HG03039 (cell line): Measurements from ENCODE around the gene FAM180A.

ENCODE experiments used
- ATAC-seq: cut with Tn5 transposase; IDR thresholded peaks from one replicate; pipeline ENCODE4 v1.9.1; 2021; ENCODE audit warnings: mild to moderate bottlenecking, moderate library complexity; ENCODE audit not compliant: unreplicated experiment

The FAM180A gene

DNA sequence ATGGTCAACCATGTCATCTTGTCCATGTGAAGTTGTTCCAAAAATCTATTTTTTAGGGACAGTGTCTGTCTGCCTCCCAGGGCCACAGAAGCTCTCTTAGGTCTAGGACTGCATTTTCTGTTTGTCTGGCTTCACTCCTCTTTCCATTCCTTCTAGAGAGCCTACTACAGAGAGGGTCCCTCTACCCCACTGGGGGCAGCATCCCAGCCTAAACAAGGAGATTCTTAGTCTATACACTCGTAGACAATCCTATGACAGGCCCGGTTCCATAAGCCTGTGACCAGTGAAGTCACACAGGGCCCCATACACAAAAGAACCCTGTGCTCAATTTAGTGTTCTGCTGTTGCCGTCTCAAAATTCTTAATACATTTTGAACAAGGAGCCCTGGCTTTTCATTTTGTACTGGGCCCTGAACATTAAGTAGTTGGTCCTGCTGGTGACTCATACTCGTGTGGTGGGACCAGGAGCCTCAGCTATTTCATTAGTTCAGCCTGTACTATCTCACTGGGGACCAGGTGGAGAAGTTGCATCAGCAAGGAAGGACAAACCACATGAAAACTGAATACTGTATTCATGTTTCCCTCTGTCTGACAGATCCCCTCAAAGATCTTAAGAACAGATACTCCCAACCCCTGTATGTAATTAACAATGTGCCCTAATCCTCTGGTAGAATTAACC lies 23.5 kb upstream of the FAM180A start:
- ATAC-seq = no peak

DNA sequence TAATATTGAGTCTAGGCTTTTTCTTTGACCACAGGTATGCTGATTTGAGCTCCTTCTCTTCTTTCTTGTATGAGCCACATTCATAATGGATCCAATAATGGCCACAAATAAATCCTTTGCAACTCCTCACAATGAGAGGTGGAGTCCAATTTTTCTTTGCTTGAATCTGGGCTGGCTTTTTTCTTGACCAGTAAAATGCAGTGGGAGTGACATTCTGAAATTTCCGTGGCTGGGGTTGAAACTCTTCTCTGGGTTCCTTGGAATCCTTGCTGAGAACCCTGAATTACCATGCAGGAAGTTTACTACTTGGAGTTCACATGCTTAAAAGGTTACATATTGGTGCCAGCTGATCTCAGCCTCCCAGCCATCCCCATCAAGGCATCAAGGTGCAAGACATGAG lies 22.4 kb upstream of the FAM180A start:
- ATAC-seq = no peak

DNA sequence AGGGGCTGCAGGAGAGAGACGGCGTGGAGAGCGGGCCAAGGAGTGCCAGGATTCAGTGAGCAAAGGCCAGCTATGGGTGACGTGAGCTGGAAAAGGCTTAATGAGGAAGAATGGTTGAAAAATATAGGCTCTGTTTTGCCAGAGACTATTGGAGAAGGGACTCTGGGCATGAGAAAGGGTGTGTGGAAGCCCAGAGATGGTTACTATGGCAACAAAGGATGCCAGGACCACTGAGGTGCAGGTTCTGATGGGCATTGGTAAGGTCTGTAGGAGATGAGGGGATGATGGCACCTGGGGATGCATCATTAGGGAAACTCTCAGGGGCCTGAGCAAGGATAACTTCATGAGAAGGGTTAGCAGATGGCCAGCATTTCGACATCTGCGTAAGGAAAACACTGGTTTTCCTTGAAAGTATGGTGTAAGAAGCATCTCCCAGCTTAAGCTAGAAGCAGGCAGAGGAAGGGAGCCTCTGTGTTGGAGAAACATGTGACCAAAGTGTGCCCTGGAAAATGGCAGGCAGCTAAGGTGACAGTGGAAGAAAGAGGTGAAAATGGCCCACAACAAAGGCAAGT lies 21.6 kb upstream of the FAM180A start:
- ATAC-seq = no peak

DNA sequence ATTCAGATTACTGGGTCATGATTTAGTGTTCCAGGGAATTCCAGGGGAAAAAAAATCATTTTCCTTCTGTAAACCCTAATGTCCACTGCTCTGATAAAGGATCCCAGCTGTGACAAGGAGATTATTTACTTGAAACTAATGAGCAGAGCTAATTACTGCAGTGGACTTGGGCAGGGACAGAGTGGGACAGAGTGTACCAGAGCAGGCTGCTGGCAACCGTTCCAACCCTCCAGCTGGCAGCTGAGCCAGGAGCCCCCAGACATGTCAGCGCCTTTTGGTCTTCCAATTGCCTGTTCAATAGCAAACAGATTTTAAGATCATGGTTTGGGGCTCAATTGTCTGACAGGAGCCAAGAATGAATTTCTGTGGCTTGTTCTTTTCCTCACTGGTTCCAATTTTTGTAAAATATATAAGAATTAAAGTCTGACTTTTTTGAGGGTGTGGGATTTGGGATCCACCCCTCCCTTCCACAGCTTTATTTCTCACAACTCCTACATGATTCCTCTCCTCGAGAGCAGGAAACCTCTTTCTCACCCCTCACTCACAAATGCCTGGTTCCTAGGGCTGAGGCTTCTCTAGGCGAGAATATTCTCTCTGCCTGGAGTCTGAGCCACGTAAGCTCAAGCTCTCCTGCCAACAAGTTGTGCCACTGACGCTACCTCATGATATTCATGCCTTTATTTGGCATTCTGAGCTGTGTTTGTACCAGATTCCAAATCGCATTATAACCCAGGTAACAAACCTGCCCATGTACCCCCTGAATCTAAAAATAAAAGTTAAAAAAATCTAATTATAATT lies 20.6 kb upstream of the FAM180A start:
- ATAC-seq = no peak

GRCh38 chr7:135768467-135768866 lies 19.9 kb upstream of the FAM180A start:
- ATAC-seq = no peak

DNA sequence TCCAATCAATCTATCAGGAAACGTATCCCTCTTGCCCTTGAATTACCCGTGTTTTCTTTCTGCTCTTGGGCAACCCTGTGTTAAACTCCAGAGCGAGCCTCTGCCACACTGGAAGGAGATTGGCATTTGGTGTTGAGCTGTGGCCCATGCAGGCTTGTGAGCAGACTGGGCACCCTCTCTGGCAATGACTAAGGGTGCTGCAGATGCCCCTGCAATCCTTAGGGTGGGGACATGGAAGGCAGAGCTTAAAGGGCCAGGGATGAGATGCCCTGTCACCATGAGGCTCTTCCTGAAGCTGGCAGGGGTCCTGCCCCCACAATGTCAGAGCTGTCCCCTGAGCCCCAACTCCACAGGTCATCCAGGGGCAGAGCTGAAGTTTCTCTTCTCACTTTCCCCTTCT lies 19.5 kb upstream of the FAM180A start:
- no peak for ATAC-seq

DNA sequence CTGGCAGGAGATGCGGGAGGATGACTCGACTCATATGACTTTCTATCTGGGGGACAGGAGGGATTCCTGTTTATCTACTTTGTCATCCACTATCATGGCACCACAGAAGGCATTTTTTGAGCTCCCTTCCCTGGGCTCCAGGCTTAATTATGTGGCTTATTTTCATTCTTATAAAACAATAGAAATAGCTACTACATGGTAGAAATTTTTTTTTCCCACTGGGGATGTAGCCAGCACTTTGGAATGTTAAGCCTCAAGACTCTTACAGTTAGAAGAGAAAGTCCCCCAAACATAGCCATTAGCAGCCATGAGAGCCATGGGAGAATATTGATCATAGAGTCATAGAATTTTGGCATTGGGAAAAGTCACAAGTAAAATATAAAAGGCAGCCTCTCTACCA lies 14.6 kb upstream of the FAM180A start:
- ATAC-seq = no peak

DNA sequence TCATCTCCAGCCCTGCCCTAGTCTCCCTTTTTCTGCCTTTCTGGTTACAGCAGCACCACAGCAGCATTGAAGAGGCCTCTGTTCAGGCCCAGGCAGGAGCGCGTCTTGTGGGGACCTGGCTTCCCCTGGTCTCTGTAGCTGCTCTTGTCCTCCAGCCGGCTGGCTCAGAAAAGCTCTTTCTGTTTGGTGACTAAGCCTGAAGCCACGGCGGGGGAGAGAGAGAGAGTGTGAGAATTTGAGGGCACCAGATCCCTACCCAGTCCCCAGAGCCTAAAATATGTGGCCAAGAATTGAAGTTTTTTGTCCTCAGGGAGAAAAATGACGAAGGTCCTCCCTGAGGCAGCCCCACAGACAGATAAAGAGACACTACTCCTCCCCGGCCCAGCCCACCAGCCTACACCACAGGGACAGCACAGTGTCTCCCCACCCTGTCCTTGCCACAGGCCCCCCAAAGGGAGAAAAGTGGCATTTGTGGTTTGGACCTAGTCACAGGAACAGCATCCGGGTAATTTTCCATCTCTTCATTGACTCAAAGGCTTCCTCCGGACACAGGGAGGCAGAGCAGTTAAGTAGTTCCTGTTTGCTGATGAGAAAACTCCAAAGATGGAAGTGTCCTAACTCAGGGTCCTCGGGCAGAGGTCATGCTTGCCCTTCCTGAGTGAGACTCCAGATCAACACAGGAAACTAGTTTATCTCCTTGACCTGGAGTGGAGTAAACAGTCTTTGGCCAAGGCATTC lies 13.3 kb upstream of the FAM180A start:
- ATAC-seq = no peak

- ATAC-seq = no peak
These were observed 10.9 kb upstream of the FAM180A start for GRCh38 chr7:135759532-135759931.

DNA sequence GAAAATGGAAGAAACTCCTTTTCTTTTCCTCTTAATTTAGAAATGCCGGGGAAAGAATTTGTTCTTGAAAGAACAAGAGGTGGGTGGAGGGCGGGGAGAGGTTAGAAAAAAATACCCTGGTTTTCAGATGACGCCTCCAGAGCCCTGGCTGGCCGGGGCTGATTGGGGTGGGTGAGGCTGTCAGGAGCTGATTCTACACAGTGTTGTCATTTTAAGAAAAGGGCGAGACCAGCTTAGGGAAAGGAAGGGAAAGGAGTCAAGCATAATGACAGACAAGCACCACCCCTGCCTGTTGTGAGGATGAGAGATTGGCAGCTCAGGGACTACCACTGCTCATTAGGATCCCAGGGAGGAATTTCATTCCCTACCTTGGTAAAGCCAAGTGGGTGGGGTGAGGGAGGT lies 9.9 kb upstream of the FAM180A start:
- ATAC-seq = no peak

GRCh38 chr7:135757719-135758411 lies 9.3 kb upstream of the FAM180A start:
- ATAC-seq = no peak

DNA sequence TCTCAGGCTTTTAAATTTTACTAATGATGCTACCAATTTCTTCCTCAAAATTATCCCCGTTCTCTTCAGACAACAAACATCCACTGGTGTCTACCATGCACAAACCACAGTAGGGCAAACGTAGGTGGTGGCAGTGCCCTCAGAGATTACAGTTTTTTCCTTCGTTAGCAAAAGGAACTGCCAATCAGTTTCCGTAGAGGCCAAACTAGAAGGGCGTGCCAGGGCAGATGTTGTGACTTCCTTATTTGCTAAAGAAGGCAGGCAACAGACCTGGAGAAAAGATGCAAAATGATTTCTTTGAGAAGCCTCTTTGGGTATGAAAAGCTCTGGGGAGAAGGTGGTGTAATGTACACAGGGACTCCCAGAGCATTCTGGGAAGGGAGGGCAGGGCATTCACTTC lies 7.6 kb upstream of the FAM180A start:
- no peak for ATAC-seq

- ATAC-seq = no peak
These were observed 6.7 kb upstream of the FAM180A start for GRCh38 chr7:135755351-135755753.

DNA sequence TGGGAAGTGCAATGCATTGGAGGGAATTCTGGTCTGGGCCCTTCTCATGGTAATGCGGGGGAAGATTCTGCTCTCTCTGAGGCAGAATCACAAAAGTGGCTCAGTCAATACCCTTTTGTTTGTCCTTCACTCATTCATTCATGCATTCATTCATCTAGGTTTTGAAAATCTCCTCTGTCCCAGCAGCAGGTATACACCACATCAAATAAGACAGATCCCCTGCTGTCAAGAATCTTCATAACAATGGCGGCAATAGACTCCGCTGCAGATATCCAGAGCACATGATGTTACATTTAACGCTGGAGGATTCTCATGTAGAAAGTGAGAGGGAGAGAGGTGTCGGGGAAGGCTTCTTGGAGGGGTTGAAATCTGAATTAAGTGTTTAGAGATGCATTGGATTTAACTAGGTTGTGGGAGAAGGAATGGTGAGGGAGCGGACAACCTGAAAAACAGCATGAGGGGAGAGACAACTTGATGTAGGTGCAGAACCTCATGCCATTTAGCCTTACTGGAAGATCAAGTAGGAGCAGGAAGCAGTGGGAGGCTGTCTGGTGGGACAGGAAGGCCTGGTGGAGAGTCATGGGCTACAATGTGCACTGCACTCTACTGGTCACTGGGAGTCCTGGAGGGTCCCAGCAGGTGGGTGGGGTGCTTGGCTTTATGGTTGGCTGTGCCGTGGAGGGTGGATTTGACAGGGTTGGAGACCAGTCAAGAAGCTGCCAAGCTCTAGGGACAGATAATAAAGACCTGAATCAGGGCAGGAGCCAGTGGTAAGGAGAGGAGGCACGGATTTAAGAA lies 5.2 kb upstream of the FAM180A start:
- ATAC-seq = no peak

- no peak for ATAC-seq
These were observed 1.2 kb downstream of the FAM180A start for GRCh38 chr7:135747366-135747765.

- no peak for ATAC-seq
These were observed 2.8 kb downstream of the FAM180A start for GRCh38 chr7:135745703-135746312.

GRCh38 chr7:135744938-135745702 lies 3.5 kb downstream of the FAM180A start:
- no peak for ATAC-seq

- ATAC-seq = no peak
These were observed 4.5 kb downstream of the FAM180A start for GRCh38 chr7:135743907-135744731.
